B cell (primary cell): ENCODE measurements around the gene ATF6B. TPM values are rescaled to one million over a fixed set of nuclear protein-coding genes. Genes with fewer than 3 reads are reported as not detected.

Experiments used
- ATAC-seq: fragments of 200-7000 bp; cut with Tn5 transposase; one replicate; pipeline ENCODE4 v1.10.0; 2021; ENCODE audit warnings: low read depth, mild to moderate bottlenecking, moderate number of reproducible peaks, moderate library complexity
- CTCF ChIA-PET: fragments of 350-600 bp; sonication (Branson Sonifier 250); formaldehyde crosslinking; loops from one replicate; lab custom pipeline; 2021; ENCODE audit warnings: antibody characterized with exemption, inconsistent platforms; lab: Charles Lee
- POLR2A ChIA-PET: fragments of 350-600 bp; sonication (Branson Sonifier 250); formaldehyde crosslinking; loops from one replicate; lab custom pipeline; 2021; ENCODE audit warnings: antibody characterized with exemption; lab: Charles Lee
- DNase-seq: peaks from one replicate; pipeline ENCODE4 v3.0.0; 2013
- H2AFZ ChIP-seq: 2 replicates; pipeline ENCODE4 v1.6.1; 2012; ENCODE audit warnings: mild to moderate bottlenecking, low read depth, low read length; ENCODE audit not compliant: insufficient read depth, poor library complexity, severe bottlenecking
- H3K27ac ChIP-seq, 2 donors: 1 replicate in 1 of 2; 2 replicates in 1 of 2; pipeline ENCODE4 v1.5.1; 2012 to 2013; ENCODE audit warnings: low read length in 2 of 2, mild to moderate bottlenecking in 2 of 2, moderate library complexity in 1 of 2
- H3K27me3 ChIP-seq, 4 experiments: fragments of 200-600 bp in 1 of 4; sonication (generic) in 1 of 4; replicated peaks in 1 of 4; 1 replicate in 2 of 4; 2 replicates in 2 of 4; pipeline versions ENCODE4 v1.6.1 to v1.7.0; 2013 to 2016; ENCODE audit warnings: low read length in 3 of 4, mild to moderate bottlenecking in 2 of 4, mixed read lengths in 1 of 4, moderate library complexity in 1 of 4; ENCODE audit not compliant: insufficient read depth in 4 of 4, control insufficient read depth in 3 of 4; ENCODE audit errors: control extremely low read depth in 1 of 4
- H3K36me3 ChIP-seq, 2 experiments: replicated peaks in 1 of 2; 1 replicate in 1 of 2; 2 replicates in 1 of 2; pipeline versions ENCODE4 v1.6.1 to v1.7.1; 2013; ENCODE audit warnings: low read length in 1 of 2; ENCODE audit not compliant: insufficient read depth in 2 of 2, control insufficient read depth in 1 of 2; ENCODE audit errors: control extremely low read depth in 1 of 2, extremely low read depth in 1 of 2
- H3K4me1 ChIP-seq, 2 donors: fragments of 200-600 bp in 1 of 2; sonication (generic) in 1 of 2; 1 replicate in 1 of 2; 2 replicates in 1 of 2; pipeline versions ENCODE4 v1.5.1 to v1.6.1; 2013 to 2017; ENCODE audit warnings: low read length in 2 of 2; ENCODE audit not compliant: control insufficient read depth in 2 of 2, insufficient read depth in 2 of 2
- H3K4me2 ChIP-seq: replicated peaks from 2 replicates; pipeline ENCODE3; 2012; ENCODE audit warnings: mild to moderate bottlenecking, low read depth, low read length; ENCODE audit not compliant: poor library complexity, severe bottlenecking
- H3K4me3 ChIP-seq, 5 experiments: fragments of 200-600 bp in 1 of 5; sonication (generic) in 1 of 5; 1 replicate in 3 of 5; 2 replicates in 2 of 5; pipeline versions ENCODE4 v1.5.1 to v1.7.0; 2011 to 2016; ENCODE audit warnings: low read length in 4 of 5, mild to moderate bottlenecking in 4 of 5, low read depth in 2 of 5, control low read depth in 1 of 5, moderate library complexity in 1 of 5; ENCODE audit not compliant: insufficient read depth in 1 of 5; ENCODE audit errors: control extremely low read depth in 1 of 5, extremely low read depth in 1 of 5
- H3K79me2 ChIP-seq: fragments of 200-600 bp; sonication (generic); one replicate; pipeline ENCODE4 v1.6.0; 2016; ENCODE audit warnings: low read length; ENCODE audit not compliant: control insufficient read depth, insufficient read depth
- H3K9ac ChIP-seq: fragments of 200-600 bp; sonication (generic); 2 replicates; pipeline ENCODE4 v1.6.1; 2017; ENCODE audit warnings: mild to moderate bottlenecking, low read length, moderate library complexity
- H3K9me3 ChIP-seq, 3 donors: one replicate each; pipeline versions ENCODE4 v1.6.1 to v1.7.1; 2013; ENCODE audit warnings: low read length in 2 of 3; ENCODE audit not compliant: control insufficient read depth in 2 of 3, insufficient read depth in 1 of 3; ENCODE audit errors: control extremely low read depth in 1 of 3
- H4K20me1 ChIP-seq: 2 replicates; pipeline ENCODE4 v1.6.0; 2012; ENCODE audit warnings: mild to moderate bottlenecking, low read length; ENCODE audit not compliant: insufficient read depth, control insufficient read depth, poor library complexity, severe bottlenecking
- H3K27ac Mint-ChIP-seq: one replicate; pipeline ENCODE4 v1.8.0; 2021; ENCODE audit warnings: mixed read lengths
- H3K27me3 Mint-ChIP-seq: one replicate; pipeline ENCODE4 v1.8.0; 2021; ENCODE audit warnings: mixed read lengths
- H3K4me1 Mint-ChIP-seq: one replicate; pipeline ENCODE4 v1.8.0; 2021; ENCODE audit warnings: mixed read lengths
- H3K4me3 Mint-ChIP-seq: one replicate; pipeline ENCODE4 v1.8.0; 2021; ENCODE audit warnings: mixed read lengths
- H3K9me3 Mint-ChIP-seq: one replicate; pipeline ENCODE4 v1.8.0; 2022; ENCODE audit warnings: mixed read lengths; ENCODE audit not compliant: insufficient read depth
- EZH2 ChIP-seq: IDR thresholded peaks from 2 replicates; pipeline ENCODE4 v1.6.1; 2012; ENCODE audit warnings: borderline replicate concordance, low read depth, mild to moderate bottlenecking, moderate library complexity, low read length; ENCODE audit not compliant: insufficient read depth, poor library complexity, severe bottlenecking
- WGBS: methylation state at CpG from one replicate; pipeline ENCODE4 v1.1.5; 2013; ENCODE audit warnings: missing lambda C conversion rate; ENCODE audit not compliant: insufficient coverage; 5-methylcytosine and 5-hydroxymethylcytosine counted together
- intact Hi-C: fragments of 100-400 bp; cut with micrococcal nuclease; formaldehyde crosslinking; loops from one replicate; pipeline ENCODE4 v1.10.0; 2022
- polyA plus RNA-seq: library from polyadenylated mRNA; depleted of rRNA; stranded (reverse); fragments of >200 nt; gene quantifications from 2 replicates; pipeline ENCODE4 v1.2.3, GENCODE V29; 2012
- total RNA-seq, 2 donors: library from RNA; stranded (reverse); fragments of 120-200 nt in 1 of 2; gene quantifications; 1 replicate in 1 of 2; 2 replicates in 1 of 2; pipeline versions ENCODE4 v1.2.3 to v1.2.4, GENCODE V29; 2013 to 2022
- TF ChIP-seq, protein P1 (sequence below): fragments of 200-600 bp; IDR thresholded peaks from one replicate; pipeline ENCODE4 v1.8.0; 2022; ENCODE audit warnings: antibody characterized with exemption, mild to moderate bottlenecking

Gene ATF6B
- total and polyA plus RNA-seq, 2 donors (not counting 1 experiment from before 2014, with no cell fraction given): 180 to 201 TPM

- H3K4me1 ChIP-seq: peaks cover 37 to 42% of the 10 kb centered on the region in 2 donors
- Mint-ChIP-seq H3K4me1 (peaks cover 57% of the 10 kb centered on the region), H3K4me3 (peak within 1 kb of the TSS; percentile 99), H3K27ac (peak within 1 kb of the TSS; percentile 56), H3K9me3 (no peaks in the 10 kb centered on the region), H3K27me3 (peaks cover 52% of the 10 kb centered on the region)
- H3K27me3 ChIP-seq: peaks cover 0 to 71% (median 29%) of the 10 kb centered on the region in 4 experiments
- no peak within 1 kb of the TSS for H3K4me2 ChIP-seq
- H3K9me3 ChIP-seq: peaks cover 0 to 16% (median 3%) of the 10 kb centered on the region in 3 donors
- WGBS: 71% methylated on average over 2 of the region's 24 CpGs
- H3K27ac ChIP-seq: no peak within 1 kb of the TSS
- H3K36me3 ChIP-seq: no peaks in the 10 kb centered on the region
- ChIA-PET CTCF (interaction anchor here (0.5 to 0.7 kb wide), 2 partner anchors 93 to 231 kb away, joined by 3 to 5 read pairs; no protein-coding TSS in a partner anchor), POLR2A (interaction anchor here (0.7 kb wide), 1 partner anchor 1030 kb away, joined by 3 read pairs; no protein-coding TSS in a partner anchor)
- H4K20me1 ChIP-seq: no peaks in the 10 kb centered on the region
- no peaks in the 10 kb centered on the region for H3K79me2 ChIP-seq
- DNase-seq (no peak), ATAC-seq (no peak)
- TF ChIP-seq EZH2: no peak
- TF ChIP-seq, protein P1, sequence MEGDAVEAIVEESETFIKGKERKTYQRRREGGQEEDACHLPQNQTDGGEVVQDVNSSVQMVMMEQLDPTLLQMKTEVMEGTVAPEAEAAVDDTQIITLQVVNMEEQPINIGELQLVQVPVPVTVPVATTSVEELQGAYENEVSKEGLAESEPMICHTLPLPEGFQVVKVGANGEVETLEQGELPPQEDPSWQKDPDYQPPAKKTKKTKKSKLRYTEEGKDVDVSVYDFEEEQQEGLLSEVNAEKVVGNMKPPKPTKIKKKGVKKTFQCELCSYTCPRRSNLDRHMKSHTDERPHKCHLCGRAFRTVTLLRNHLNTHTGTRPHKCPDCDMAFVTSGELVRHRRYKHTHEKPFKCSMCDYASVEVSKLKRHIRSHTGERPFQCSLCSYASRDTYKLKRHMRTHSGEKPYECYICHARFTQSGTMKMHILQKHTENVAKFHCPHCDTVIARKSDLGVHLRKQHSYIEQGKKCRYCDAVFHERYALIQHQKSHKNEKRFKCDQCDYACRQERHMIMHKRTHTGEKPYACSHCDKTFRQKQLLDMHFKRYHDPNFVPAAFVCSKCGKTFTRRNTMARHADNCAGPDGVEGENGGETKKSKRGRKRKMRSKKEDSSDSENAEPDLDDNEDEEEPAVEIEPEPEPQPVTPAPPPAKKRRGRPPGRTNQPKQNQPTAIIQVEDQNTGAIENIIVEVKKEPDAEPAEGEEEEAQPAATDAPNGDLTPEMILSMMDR: no peak
- H3K9ac ChIP-seq: no peak within 1 kb of the TSS
- intact Hi-C loops: loop anchor here (10.0 kb wide), 1 partner anchor 107 kb away; no protein-coding TSS in a partner anchor
- no peak within 1 kb of the TSS for H2AFZ ChIP-seq
- H3K4me3 ChIP-seq: no peak within 1 kb of the TSS
These were observed 24.1 kb upstream of the ATF6B start, which contains the start of gene PRRT1 for GRCh38 chr6:32151863-32152768. Gene PRRT1 (minus strand): TSS chr6:32151939. CDS start chr6:32151827, 112 bp downstream.
